SK-N-MC (cell line): ENCODE data around the gene SPEM1.

Source experiments
- DNase-seq: peaks from one replicate; pipeline ENCODE4 v3.0.0-alpha.2; 2011; ENCODE audit warnings: low read depth, low spot score
- H3K27ac ChIP-seq: fragments of 200-600 bp; sonication (generic); 2 replicates; pipeline ENCODE4 v1.5.1; 2016; ENCODE audit warnings: mixed run types
- H3K36me3 ChIP-seq: fragments of 200-600 bp; sonication (generic); 2 replicates; pipeline ENCODE4 v1.6.1; 2017; ENCODE audit warnings: antibody characterized with exemption, low read length, mixed read lengths; ENCODE audit not compliant: insufficient read depth
- H3K4me3 ChIP-seq: fragments of 200-600 bp; sonication (generic); 2 replicates; pipeline ENCODE4 v1.5.1; 2016
- H3K9ac ChIP-seq: fragments of 200-600 bp; sonication (generic); 2 replicates; pipeline ENCODE4 v1.8.0; 2017; ENCODE audit warnings: mixed run types, mixed read lengths; ENCODE audit not compliant: insufficient read length
- H3K9me3 ChIP-seq: fragments of 200-600 bp; sonication (generic); 2 replicates; pipeline ENCODE4 v1.6.1; 2017; ENCODE audit warnings: low read depth, mild to moderate bottlenecking, antibody characterized with exemption, low read length, moderate library complexity, mixed read lengths
- EZH2 ChIP-seq: fragments of 200-600 bp; sonication (generic); IDR thresholded peaks from one replicate; pipeline ENCODE4 v1.6.1; 2017; ENCODE audit warnings: antibody characterized with exemption
- FOXP2 ChIP-seq: optimal IDR thresholded peaks from 2 replicates; pipeline ENCODE3; 2011; ENCODE audit warnings: mild to moderate bottlenecking, moderate library complexity; ENCODE audit not compliant: insufficient read depth; ENCODE audit errors: extremely low read length, control extremely low read depth
- POLR2AphosphoS5 ChIP-seq: IDR thresholded peaks from 2 replicates; pipeline ENCODE4 v1.6.1; 2012; ENCODE audit warnings: mild to moderate bottlenecking, low read depth, low read length, borderline replicate concordance

The SPEM1 gene

GRCh38 chr17:7421186-7421585 is 1.1 kb downstream of the SPEM1 start:
- Histone ChIP-seq H3K9me3 (no peaks in the 10 kb centered on the region), H3K4me3 (no peak overlapping the region), H3K27ac (no peak overlapping the region), H3K36me3 (no peaks in the 10 kb centered on the region), H3K9ac (no peak overlapping the region)
- TF ChIP-seq EZH2 (no peak), POLR2AphosphoS5 (no peak), FOXP2 (no peak)
- no peak for DNase-seq

GRCh38 chr17:7423679-7424078 is 3.6 kb downstream of the SPEM1 start:
- no peak overlapping the region for H3K27ac ChIP-seq
- no peak for DNase-seq
- H3K9ac ChIP-seq, result no peak overlapping the region
- H3K9me3 ChIP-seq, result no peaks in the 10 kb centered on the region
- no peak for TF ChIP-seq FOXP2
- TF ChIP-seq EZH2, result no peak
- TF ChIP-seq POLR2AphosphoS5, result no peak
- no peak overlapping the region for H3K4me3 ChIP-seq
- H3K36me3 ChIP-seq, result no peaks in the 10 kb centered on the region

- H3K36me3 ChIP-seq, result no peaks in the 10 kb centered on the region
- H3K9ac ChIP-seq, result no peak within 1 kb of the TSS
- TF ChIP-seq POLR2AphosphoS5, result no peak
- TF ChIP-seq FOXP2, result no peak
- no peak for TF ChIP-seq EZH2
- no peak within 1 kb of the TSS for H3K27ac ChIP-seq
- H3K4me3 ChIP-seq, result no peak within 1 kb of the TSS
- DNase-seq, result no peak
- H3K9me3 ChIP-seq, result no peaks in the 10 kb centered on the region
Observed at GRCh38 chr17:7425316-7425715, 5.2 kb downstream of the SPEM1 start, which contains the start of gene SPEM2. TSS of gene SPEM2 (plus strand) at chr17:7425616. CDS start at chr17:7425689, 73 bp downstream.

- no peaks in the 10 kb centered on the region for H3K36me3 ChIP-seq
- H3K9ac ChIP-seq, result no peak overlapping the region
- no peak for TF ChIP-seq EZH2
- TF ChIP-seq FOXP2, result no peak
- TF ChIP-seq POLR2AphosphoS5, result no peak
- no peak overlapping the region for H3K4me3 ChIP-seq
- no peak for DNase-seq
- no peaks in the 10 kb centered on the region for H3K9me3 ChIP-seq
- no peak overlapping the region for H3K27ac ChIP-seq
Observed at GRCh38 chr17:7425756-7426155, 5.6 kb downstream of the SPEM1 start.

GRCh38 chr17:7426203-7426863 is 6.2 kb downstream of the SPEM1 start:
- TF ChIP-seq FOXP2, result no peak
- no peak for TF ChIP-seq EZH2
- TF ChIP-seq POLR2AphosphoS5, result no peak
- Histone ChIP-seq H3K9me3 (no peaks in the 10 kb centered on the region), H3K9ac (no peak overlapping the region)

GRCh38 chr17:7426896-7427489 is 6.9 kb downstream of the SPEM1 start:
- H3K4me3 ChIP-seq, result no peak overlapping the region
- no peak for DNase-seq
- no peak overlapping the region for H3K27ac ChIP-seq
- H3K9ac ChIP-seq, result no peak overlapping the region
- TF ChIP-seq EZH2, result no peak
- no peak for TF ChIP-seq FOXP2
- no peak for TF ChIP-seq POLR2AphosphoS5
- H3K36me3 ChIP-seq, result no peaks in the 10 kb centered on the region
- H3K9me3 ChIP-seq, result no peaks in the 10 kb centered on the region

More at GRCh38 chr17:7426203-7426863, 6.2 kb downstream of the SPEM1 start:
- Histone ChIP-seq H3K36me3 (no peaks in the 10 kb centered on the region), H3K4me3 (no peak overlapping the region), H3K27ac (no peak overlapping the region)
- no peak for DNase-seq

GRCh38 chr17:7427549-7427948 is 7.4 kb downstream of the SPEM1 start:
- no peak overlapping the region for H3K27ac ChIP-seq
- no peak overlapping the region for H3K4me3 ChIP-seq
- H3K36me3 ChIP-seq, result no peaks in the 10 kb centered on the region
- no peak for DNase-seq
- H3K9ac ChIP-seq, result no peak overlapping the region
- no peaks in the 10 kb centered on the region for H3K9me3 ChIP-seq
- TF ChIP-seq FOXP2, result no peak
- no peak for TF ChIP-seq POLR2AphosphoS5
- TF ChIP-seq EZH2, result no peak

GRCh38 chr17:7428557-7428956 is 8.4 kb downstream of the SPEM1 start, which contains the start of gene SPEM3:
TSS of gene SPEM3 (plus strand) at chr17:7428857. CDS start at chr17:7428903, 46 bp downstream.
- TF ChIP-seq POLR2AphosphoS5 (no peak), EZH2 (no peak), FOXP2 (no peak)
- no peak within 1 kb of the TSS for H3K27ac ChIP-seq

More at GRCh38 chr17:7428557-7428956, 8.4 kb downstream of the SPEM1 start, which contains the start of gene SPEM3:
- H3K9me3 ChIP-seq, result no peaks in the 10 kb centered on the region
- no peak within 1 kb of the TSS for H3K9ac ChIP-seq
- no peak within 1 kb of the TSS for H3K4me3 ChIP-seq
- no peaks in the 10 kb centered on the region for H3K36me3 ChIP-seq
- DNase-seq, result no peak
